Raji (cell line): ENCODE measurements around the gene TMEM39A.

Source experiments
- POLR2A ChIP-seq: IDR thresholded peaks from 2 replicates; pipeline ENCODE4 v1.6.1; 2011; ENCODE audit warnings: low read depth, low read length, control low read depth; ENCODE audit not compliant: insufficient read depth

The TMEM39A gene

DNA sequence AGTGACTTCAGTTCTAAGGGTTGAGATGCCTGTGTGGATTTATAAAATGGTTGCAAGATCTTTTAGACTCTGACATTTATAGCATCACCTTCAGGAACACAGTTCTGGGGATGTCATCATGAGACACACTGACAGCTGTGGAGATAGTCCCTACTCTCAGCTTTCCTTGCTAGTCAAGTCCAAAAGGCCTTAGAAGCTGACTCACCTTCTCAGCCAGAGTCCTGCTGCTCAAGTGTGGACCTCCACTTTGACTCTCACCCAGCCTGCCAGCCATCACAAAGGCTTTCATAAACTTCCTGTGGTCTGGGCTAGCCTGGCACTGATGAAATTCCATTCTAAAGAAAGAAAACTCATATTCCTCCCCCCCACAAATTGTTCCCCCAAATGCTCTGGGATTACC is 44.8 kb downstream of the TMEM39A start:
- TF ChIP-seq POLR2A = no peak

DNA sequence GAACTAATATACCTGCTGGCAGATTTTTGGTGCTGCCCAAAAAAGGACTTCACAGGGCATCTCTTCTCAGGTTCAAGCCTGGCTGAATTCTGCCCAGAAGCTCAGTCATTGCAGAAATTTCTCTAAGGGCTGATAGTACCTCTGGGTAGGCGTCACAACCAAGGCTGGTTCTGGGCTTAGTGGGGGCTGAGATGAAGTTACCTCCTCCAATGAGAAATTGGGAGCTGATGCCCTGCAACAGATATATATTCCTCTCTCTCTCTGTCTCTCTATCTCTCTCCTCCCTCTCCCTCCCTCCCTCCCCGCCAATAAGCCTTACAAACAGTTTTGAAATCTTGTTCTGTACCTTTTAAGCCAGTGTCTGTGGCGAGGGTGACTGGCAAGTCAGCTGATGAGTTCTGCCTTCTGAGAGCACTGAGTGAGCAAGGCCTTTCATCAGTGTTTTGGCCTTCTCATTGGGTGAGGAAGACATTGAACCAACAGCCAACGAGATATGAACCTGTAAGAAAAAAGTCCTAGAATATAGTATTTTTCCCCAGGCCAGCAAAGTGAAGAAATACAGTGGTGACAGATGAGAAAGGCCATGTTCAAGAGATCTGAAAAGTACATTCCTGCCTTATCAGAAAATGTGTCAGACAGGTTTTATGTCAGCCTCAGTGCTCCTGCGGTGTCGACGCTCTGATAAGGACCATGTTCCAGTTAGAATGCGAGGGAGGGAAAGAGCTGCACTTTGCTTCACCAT is 45.5 kb downstream of the TMEM39A start:
- no peak for TF ChIP-seq POLR2A

DNA sequence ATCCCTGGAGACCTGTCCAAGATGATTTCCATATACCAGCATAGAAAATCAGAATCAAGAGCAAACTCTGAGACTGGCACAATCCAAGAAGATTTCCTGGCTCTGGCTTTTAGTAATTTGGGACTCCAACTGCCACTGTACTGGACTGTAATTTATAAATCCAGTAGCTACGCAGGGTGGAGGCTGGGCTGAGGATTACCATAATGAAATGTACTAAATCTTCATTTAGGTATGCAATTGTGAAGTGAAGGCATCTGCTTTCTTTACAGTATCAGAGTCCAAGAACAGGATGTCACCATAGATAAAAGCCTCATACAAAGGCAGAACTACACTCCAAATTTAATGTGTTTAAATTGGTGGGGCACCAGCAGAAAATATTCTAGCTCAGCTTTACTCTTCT is 46.5 kb downstream of the TMEM39A start:
- TF ChIP-seq POLR2A = no peak

DNA sequence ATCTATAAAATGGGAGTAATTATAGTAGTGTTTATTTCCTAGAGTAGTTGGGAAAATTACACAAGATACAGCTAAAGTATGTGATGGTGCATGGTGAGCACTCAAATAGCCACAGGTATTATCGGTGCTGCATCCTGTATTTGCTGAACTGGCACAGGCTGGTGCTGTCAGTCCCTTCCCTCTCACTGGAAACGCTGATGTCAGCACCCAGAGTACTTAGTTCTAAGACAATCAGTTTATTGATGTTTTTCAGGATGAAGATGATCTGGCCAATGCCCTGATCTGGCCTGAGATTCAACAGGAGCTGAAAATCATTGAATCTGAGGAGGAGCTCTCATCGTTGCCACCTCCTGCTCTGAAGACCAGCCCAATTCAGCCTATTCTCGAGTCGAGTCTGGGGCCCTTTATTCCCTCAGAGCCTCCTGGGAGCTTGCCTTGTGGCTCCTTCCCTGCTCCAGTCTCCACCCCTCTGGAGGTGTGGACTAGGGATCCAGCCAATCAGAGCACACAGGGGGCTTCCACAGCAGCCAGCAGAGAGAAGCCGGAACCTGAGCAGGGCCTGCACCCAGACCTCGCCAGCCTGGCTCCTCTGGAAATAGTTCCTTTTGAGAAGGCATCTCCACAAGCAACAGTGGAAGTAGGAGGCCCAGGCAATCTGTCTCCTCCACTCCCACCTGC is 49.7 kb downstream of the TMEM39A start:
- no peak for TF ChIP-seq POLR2A

DNA sequence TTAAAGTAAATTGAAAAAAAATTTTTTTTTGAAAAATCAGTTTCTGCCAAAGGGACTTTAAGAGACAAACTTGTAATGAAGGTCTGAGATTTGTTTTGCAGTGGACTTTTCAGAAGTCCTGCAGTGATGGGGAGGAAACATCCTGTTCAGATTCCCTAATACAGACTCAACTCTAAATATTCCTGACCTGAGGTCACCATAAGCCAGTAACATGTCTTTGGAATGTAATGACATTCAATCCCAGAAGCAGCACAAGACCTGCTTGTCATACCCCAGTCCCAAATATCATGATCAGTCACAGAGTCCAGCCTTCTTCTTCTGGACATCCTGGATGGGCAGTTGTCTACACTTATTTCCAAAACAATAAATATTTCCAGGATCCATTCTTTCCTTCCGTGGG is 53.6 kb downstream of the TMEM39A start:
- TF ChIP-seq POLR2A = no peak

DNA sequence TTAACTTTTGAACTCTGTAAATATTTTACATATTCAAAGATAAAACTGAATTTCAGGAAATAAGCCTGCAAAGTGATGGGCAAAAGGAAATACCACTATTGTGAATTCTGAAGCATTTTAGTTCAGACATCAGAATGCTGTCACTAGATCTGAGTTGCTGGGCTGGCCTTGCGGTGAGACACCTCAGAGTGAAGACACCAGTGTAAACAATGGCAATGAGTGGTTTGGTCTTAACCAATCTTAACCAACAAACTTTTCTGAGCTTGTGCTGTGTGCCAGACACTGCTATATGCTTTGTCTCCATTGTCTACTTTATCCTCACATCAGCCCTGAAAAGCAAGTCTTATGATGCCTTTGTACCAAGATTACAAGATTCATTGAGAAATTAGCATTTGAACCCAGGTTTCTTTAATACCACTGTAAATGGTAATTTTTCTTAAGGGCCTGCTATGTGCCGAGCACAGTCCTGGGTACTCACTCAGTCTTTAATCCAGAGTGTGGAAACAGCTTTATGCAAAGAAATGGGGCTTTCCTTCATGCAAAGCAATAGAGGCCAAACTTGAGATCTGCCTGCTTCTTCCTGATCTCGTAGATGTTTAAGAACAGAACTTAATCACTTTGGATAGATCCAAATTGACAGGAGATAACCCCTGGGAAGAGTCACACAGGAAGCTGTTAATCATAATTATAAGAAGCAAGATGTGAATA is 55.0 kb downstream of the TMEM39A start:
- no peak for TF ChIP-seq POLR2A

DNA sequence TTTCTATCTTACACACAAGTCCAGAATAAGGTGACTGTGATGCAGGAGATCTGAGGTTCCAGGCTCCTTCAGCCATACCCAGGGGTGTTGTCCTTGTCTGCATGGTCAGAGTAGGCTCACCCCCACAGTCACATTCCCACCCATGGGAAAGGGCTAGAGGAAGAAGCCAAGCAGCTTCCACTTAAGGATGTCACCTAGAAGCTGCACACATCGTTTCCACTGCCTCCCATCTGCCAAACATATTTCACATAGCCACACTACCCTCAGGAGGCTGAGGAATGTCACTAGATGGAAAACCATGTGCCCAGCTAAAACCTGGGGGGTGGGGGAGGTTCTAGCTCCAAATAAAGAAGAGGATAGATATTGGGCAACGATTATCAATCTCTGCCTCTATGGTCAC is 58.1 kb downstream of the TMEM39A start:
- TF ChIP-seq POLR2A = no peak

DNA sequence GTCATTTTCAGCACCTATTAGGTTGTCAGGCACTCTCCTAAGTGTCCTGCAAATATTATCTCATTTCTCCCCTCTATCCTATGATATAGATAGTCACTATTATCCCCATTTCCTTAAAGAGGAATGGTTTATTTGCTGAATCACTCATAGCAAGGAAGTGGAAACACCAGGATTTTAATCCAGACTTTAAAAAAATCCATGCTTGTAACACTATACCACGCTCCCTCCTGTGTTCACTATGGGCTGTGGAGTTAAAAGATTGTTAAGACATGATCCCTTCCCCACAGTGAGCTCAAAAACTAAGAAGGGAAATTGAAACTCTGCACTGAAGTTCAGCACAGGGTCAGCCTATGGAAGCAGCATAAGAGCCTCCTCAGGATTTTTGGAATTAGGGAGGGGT is 60.2 kb downstream of the TMEM39A start:
- no peak for TF ChIP-seq POLR2A

DNA sequence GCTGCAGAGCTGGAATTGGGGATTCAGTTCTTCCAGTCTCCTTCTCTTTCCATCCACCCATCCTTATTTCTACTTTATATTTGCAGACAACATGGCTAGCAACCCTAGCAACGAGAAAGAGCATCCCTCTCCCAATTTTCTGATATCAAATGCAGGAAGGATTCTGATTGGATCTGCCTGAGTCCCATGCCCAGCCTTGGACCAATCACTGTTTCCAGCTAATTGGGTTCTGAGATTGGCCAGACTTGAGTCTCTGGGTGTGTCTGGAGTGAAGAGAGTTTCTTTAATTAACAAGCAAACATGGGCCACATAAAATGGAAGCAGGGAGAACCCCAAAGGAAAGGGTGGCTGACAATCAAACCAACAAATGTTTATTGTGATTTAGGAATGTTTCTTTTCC is 60.6 kb downstream of the TMEM39A start:
- no peak for TF ChIP-seq POLR2A

DNA sequence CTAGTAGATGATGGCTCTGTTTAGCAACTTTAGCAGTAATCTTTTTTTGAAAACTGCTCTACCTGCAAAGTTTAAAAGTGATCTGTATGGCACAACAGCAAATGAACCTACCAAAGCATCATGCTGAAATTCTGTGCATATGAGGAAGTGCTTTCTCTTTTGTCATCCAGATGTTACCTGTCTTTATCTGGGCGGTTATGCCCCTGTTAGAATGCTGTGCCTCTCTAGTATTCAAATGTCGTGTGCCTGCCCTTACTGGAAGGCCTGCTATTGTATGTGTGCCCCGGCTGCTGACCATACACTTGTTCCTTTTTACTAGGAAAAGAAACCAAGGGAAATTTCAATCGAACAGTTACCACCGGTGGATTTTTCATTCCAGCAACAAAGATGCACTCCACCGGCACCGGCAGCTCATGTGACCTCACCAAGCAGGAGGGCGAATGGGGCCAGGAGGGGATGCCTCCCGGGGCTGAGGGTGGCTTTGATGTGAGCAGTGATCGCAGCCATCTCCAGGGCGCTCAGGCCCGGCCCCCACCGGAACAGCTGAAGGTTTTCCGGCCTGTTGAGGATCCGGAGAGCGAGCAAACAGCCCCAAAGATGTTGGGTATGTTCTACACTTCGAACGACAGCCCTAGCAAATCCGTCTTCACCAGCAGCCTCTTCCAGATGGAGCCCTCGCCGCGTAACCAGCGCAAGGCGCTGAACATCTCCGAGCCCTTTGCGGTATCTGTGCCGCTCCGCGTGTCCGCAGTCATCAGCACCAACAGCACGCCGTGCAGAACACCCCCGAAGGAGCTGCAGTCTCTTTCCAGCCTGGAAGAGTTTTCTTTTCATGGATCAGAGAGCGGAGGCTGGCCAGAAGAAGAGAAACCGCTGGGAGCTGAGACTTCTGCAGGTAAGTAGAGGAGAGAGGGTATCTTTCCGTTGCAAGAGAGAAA is 61.6 kb downstream of the TMEM39A start:
- no peak for TF ChIP-seq POLR2A

DNA sequence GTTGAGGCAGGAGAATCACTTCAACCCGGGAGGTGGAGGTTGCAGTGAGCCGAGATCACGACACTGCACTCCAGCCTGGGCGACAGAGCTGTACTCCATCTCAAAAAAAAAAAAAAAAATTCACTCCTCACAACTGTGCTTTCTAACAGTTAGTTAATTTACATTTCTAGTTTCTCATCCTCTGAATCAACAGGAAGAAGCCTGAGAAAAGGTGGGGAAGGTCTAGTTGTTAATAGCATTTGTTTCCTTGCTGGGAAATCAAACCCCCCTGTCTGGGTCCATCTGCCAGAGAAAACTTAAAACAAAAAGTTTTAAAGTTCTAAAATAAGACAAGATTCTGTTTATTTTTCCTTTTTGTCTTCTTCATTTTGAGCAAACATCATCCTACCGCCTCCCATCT is 62.3 kb downstream of the TMEM39A start:
- no peak for TF ChIP-seq POLR2A

DNA sequence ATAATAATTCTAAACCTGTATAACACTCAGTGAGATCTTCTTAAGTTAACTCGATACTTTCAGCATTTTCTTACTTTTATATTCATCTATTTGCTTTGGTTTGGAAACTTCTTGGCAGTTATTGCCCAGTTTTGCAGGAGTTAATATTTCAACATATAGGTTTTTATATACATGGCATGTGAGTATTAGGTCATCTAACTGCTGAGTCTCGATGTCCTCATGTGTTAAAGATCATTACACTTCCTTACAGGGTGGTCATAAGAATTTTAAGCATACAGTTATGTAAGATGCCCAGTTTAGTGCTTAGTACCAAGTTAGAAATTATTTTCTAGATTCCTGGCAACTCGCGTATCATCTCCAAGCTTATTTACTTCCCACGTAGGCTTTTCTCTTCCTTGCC is 62.9 kb downstream of the TMEM39A start:
- no peak for TF ChIP-seq POLR2A

DNA sequence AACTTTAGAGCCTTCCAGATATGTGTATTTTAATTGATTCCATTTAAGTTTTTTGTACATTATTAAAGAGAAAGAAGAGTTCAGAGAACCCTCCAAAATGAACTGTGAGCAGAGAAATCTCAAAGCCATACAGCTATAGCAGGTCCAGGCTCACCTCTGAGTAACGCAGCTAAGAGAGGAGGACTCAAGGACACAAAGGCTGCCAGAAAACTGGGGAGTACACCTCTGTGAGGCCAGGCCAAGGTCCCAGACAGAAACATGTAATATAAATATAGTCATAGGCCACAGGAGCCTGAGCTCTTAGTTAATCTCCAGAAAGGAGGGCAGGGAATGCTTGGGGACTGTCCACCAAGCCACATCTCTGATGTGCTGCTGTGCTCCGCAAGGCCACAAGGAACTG is 66.5 kb downstream of the TMEM39A start:
- TF ChIP-seq POLR2A = no peak

DNA sequence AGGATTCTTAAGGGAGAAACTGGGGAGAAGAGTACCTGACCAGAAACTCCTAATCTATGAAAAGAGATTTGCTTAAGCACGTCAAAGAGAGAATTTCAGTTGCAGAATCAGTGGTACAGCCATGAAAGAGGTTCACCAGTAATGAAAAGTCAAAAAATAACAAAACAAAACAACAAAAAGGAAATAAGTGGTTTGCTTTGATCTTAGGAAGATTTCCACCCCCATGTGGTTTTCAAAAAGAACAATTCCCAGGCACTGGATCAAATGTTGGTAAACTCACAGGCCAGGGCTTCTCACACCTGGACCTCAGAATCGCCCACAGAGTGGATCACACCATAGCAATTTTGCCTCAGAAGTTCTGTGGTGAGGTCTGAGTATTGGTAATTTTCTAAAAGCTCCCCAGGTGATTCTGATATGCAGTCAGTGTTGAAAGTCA is 67.5 kb downstream of the TMEM39A start:
- no peak for TF ChIP-seq POLR2A

DNA sequence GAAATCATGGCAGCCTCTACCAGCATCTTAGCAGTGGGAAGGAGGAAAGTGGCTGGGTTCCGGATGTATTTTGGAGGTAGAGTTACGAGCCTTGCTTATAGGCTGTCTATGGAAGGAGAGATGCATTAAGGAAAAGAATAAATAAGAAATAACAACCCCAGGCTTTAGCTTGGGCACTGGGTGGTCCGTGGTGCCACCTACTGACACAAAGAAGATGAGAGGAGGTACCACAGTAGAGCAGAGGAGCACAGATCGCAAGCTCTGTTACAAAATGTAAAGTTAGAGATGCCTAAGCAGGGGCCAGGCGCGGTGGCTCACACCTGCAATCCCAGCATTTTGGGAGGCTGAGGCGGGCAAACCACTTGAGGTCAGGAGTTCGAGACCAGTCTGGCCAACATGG is 74.8 kb downstream of the TMEM39A start:
- TF ChIP-seq POLR2A = no peak
